HG03039 (cell line): ENCODE data around the gene SH3BGRL3.
"Not testable (repeated sequence)": the region's sequence is repeated elsewhere in the genome, so short reads cannot be mapped to it uniquely, and the experiment has no call there.

ENCODE experiments used
- ATAC-seq: cut with Tn5 transposase; IDR thresholded peaks from one replicate; pipeline ENCODE4 v1.9.1; 2021; ENCODE audit warnings: mild to moderate bottlenecking, moderate library complexity; ENCODE audit not compliant: unreplicated experiment

SH3BGRL3 gene

DNA sequence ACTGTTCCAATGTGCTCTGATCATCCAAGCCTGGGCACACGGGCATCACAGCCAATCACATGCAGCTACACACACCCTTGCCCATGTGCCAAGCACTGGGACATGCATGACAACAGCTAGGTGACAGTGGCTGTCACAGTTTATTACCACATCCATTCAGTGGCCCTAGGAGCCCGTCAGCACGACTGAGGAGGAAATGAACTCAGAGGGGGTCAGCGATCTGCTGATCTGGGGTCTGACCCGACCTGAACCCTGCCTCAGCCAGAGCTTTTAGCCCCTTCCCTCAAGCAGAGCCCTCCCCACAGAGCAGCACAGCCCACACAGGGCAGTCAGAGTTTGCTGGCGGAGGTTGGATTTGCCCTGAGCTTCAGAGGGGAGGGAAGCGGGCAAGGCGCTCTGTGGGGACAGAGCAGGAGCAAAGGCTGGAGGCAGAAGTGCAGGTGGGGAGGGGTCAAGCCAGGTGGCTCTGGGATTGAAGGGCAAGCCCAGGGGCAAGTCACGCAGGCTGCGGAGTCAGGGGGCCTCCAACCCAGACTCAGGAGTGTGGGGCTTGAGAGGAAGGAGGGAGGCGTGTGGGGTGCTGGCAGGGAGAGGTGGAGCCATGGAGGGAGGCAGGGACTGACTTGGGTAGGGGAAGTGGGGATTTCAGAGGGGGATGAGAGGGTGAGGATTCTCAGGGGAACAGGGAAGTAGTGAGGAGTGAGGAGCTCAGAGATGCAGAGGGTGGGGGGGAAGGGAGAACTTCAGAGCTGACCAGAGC, 10.4 kb downstream of the SH3BGRL3 start:
- ATAC-seq, result no peak

DNA sequence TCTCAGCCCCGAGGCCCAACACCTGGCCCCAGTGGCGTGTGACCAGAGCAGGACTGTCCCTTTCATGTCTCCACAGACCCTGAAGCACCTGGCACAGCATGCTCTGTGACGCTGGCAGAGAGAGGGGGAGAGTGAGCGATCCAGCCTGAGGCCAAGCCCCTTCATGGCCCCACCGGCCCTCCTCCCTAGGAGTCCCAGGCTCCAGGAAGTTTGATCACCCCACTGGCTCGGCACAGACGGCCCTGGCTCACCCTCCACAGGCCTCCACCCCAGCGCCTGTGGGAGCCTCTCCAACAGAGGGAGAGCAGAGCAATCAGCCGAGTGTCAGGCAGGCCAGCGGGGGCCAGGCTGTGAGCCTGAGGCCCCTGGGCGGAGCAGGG, 11.0 kb downstream of the SH3BGRL3 start:
- no peak for ATAC-seq

DNA sequence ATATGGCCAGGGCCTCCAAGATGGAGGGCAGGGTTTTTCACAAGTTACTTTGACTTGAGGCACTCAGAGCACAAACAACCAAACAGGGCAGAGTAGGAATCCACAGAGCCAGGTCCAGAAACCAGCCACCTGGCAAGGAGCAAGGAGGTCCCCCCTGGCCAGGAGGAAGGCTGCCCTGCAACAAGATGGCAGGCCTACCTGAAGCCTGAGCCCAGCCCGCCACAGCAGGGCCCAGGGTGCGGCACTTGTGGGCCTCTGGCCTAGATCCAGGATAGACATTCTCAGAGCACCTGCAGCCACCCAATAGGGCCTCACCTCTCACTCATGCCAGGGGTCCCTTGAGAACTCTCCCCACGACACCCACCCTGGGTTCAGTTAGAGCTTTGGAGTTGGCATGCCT, 11.5 kb downstream of the SH3BGRL3 start:
- no peak for ATAC-seq

DNA sequence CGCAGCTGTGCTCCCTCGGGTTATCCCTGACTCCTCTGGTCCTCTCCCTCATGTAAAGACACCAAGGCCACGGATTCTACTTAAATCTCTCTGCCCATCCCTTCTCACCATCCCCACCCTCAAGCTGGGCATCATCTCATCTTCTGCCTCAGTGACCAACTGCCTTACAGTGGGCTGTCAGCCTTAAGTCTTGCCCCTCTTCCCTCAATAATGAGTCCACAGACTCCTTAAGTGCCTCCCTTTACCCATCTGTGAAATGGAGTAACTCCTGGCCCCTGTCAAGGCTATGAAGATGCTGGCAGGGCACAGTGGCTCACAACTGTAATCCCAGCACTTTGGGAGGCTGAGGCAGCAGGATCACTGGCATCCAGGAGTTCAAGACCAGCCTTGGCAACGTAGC, 12.1 kb downstream of the SH3BGRL3 start:
- no peak for ATAC-seq

DNA sequence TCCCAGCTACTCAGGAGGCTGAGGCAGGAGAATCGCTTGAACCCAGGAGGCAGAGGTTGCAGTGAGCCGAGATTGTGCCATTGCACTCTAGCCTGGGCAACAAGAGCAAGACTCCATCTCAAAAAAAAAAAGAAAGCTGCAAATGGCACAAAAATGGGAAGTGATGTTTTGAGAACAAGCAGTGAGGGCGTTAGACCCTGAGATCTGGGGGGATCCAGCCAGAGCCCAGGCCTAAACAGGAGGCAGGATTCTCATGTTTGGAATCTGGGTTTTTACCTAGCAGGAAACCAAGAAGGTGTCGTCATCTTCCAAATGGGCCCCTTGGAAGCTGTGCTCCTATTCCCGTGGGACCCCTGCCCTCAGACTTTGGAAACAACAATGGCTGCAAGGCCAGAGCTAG, 12.8 kb downstream of the SH3BGRL3 start:
- not testable (repeated sequence) for ATAC-seq

DNA sequence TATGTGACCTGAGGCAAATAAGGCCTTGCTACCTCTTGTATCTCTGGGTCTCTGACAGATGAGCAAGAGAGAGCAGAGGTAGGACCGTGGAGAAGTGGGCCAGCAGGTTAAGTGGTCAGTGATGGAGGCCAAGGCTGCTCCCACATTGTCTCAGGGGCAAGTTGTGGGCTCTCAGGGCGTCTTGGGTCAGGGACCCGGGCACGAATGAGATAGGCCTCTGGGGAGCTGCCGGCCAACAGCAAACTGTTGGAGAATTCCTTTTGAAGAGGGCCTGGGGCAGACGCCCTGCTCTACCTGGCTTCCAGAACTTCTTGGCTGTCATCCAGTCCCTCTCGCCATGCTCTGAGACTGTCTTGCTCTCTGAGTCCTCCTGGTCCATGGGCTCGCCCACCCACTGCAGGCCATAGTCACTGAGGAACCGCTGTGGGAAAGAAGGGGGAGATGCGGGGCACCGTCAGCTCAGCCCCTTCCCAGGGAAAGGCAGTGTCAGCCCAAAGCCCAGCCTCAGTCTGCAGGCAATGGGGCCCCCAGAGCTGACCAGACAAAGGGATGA, 14.1 kb downstream of the SH3BGRL3 start:
- no peak for ATAC-seq

DNA sequence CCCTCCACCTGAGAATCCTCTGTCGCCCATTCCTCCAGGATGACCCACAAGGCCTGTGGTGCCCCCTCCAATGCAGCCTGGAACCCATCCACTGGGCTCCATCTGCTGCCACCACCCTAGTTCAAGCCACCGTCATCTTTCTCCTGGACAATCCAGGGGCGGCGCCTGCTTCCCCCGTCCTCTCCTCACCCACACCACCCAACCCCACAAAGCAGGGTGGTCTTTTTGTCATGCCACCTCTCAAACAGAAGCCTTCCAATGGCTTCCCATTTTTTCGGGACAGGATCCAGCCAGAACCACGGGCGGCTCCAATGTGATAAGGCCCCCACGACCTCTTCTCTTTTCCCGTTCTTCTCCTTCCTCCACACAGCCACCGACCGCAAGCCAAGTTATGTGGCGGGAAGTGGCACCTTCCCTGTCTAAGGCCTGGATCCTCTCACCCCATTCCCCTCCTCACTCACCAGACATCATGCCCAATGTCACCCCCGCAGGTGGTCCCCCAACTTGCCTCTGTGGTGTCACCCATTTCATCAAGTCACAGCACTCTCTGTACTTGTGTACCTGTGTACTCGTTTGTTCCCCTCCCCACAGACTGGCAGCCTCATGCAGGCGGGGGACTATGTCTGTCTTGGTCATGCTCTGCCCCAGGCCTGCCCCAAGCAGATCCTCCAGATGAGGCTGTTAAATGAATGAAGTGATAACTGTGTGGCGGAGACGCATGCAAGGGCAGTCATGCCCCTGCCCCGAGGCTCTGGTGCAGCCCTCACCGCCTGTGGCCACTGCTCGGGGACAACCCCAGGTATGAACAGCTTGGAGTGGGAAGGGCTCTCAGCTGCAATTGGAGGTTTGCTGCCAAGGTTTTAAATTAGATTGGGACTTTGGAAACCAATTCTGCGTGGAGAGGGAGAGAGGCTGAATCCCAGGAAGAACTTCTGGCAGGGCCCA, 15.6 kb downstream of the SH3BGRL3 start:
- no peak for ATAC-seq

DNA sequence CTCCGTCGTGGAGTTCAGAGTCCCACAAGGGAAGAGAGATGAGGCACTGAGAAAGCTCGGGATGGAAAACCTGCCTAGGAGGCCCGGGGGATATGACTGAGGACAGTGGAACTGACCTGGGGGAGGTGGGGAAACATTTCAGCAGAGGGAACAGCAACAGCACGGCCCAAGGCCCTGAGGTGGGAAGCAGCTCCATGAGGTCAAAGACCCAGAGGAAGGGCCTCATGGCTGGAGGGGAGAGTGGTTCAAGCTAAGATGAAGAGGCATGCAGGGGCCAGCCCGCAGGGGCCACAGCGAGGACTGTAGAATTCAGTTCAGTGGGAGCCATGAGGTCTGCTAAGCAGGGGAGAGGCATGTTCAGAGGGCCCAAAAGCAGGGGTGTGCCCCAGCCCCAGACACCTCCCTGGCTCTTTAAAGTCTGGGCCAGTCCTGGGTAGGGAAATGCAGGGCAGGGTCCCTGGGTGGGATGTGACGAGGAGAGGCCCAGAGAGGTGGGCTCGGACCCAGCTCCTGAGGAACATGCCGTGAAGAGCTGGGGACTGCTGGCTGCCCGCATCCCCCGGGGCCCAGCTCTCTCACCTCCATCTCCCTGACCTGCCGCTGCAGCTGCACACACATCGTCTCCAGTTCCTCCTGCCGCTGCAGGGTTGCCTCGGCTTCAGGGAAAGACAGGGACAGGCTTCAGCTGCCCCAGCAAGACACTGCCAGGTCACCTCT, 16.6 kb downstream of the SH3BGRL3 start:
- ATAC-seq, result no peak

DNA sequence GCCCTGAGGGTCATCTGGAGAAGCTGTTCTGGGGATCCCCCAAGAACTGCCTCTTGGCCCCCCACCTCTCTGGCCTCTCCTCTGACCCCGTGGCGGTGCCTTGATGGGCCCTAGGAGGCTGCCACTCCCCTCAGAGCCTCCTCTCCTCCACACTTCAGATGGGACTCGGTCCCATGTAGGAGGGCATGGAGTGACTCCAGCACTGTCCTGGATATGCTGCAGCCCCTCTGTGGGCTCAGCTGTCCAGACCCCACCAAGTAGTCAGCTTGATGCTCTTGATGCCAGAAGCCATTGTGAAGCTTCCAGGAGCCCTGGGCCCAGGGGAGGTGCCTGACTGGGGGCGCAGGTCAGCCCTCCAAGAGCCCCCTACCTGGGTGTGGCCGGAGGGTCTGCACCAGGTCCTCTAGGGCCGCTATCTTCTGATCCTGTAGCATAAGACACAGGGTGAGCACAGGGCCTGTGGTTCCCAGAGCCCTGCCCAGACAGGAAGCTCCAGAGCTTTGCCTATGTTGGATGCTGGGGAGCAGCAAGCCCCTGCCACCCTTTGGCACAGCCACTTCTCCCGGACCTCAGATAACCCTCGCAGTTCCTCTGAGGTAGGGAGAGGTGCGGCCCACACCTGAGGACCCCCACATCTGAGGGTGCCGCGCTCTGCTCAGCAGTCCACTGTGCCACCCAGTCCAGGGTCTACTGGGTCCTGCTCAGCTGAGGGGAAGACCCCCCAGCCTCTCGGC, 17.3 kb downstream of the SH3BGRL3 start:
- ATAC-seq, result no peak

DNA sequence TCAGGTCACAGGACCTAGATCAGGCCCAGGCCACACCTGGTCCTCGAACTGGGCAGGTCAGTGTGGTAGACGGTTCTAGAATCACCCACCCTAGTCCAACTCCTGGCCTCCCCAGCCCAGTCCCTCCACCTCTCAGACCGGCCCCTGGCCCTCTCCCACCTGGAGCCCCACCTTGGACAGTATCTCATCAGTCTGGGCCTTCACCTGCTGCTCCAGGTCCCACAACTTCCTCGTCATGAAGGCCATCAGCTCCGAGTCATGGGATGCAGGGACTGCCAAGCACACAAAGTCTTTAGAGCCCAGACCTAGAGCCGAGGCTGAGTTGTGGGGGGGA, 17.9 kb downstream of the SH3BGRL3 start:
- ATAC-seq, result no peak

DNA sequence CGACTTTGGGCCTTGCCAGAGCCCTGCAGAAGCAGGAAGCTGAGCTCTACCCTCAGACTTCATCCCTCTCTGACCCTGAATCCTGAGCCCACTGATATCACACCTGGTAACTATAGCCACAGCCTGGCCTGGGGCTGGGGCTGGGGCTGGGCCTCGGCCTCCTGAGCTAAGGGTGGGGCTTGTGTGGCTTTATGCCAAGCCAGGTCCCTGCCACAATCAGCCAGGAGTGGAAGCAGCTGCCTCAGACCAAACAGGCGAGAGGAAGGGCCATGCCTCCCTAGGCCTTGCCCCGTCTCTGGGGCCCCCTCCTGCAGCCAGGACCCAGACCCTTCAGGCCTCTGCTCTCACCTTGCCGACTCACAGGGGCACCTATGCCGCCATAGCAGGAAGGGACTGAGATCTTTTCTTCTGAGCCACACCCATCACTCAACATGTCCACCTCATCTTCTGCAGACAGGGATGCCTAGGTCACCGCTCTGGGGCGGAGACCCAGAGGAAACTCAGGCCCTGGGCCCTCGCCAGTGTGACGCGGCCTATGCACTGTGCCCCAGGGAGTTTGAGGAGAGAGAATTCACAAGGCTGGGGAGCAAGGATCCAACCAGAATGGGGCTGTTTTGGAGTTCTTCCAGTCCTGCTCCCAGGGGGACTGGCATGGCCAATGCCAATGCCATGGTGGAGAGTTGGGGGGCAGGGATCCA, 20.8 kb downstream of the SH3BGRL3 start:
- no peak for ATAC-seq

DNA sequence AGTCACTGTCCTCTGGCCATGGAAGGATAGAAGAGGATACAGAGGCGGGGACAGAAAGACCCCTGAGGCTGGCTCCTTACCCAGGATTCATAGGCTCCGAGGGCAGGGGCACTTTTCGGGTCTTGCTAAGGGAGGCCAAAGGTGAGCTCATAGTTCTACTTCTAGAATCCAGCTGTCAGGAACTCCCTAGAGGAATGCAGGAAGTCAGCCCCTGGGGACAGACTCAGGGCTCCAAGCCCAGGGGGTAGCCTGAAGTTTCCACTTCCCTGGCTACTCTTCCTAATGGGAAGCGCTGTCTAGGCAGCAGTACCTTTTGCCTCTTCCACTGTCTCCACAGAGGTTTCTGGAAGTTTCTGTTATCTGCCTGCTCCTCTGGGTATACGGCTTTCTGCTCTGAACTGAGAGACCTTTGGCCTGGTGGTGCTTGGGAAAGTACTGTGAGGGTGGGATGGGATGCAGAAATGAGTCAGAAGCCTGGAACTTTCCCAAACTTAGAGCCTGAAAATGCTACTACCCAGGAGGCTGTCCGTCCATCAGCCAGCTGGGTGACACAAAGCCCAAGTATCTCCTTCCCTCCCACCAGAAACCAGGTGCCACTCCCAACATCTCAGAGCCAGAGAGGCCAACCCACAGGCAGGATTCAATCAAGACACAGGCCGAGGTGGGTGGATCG, 23.0 kb downstream of the SH3BGRL3 start:
- ATAC-seq, result no peak

DNA sequence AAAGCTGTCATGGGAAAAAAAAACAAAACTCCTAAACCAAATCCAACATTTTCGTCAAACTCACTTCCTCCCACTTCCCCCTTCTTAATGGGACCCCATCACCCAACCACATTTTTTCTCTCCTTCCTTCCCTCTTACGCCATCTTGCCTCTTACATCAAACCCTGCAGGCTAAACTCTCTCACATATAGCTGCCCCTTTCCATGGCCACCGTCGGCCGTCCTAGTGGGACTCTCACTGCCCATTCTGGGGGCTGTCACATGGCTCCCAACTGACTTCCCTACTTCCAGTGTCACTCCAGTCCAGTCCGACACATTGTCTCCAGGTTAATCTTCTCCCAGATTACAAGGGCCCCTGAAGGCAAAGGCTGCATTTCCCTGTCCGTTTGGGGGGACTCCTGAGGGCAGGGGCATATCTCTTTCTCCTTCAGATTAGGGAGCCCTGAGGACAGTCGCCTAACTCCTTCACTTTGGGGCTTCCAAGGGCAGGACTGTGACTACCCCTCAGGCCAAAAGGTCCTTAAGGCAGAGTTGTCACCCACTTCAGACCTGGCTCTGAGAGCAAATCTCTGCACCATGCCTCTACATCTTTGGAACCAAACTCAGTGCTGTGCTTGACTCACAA, 25.9 kb downstream of the SH3BGRL3 start:
- ATAC-seq, result no peak

DNA sequence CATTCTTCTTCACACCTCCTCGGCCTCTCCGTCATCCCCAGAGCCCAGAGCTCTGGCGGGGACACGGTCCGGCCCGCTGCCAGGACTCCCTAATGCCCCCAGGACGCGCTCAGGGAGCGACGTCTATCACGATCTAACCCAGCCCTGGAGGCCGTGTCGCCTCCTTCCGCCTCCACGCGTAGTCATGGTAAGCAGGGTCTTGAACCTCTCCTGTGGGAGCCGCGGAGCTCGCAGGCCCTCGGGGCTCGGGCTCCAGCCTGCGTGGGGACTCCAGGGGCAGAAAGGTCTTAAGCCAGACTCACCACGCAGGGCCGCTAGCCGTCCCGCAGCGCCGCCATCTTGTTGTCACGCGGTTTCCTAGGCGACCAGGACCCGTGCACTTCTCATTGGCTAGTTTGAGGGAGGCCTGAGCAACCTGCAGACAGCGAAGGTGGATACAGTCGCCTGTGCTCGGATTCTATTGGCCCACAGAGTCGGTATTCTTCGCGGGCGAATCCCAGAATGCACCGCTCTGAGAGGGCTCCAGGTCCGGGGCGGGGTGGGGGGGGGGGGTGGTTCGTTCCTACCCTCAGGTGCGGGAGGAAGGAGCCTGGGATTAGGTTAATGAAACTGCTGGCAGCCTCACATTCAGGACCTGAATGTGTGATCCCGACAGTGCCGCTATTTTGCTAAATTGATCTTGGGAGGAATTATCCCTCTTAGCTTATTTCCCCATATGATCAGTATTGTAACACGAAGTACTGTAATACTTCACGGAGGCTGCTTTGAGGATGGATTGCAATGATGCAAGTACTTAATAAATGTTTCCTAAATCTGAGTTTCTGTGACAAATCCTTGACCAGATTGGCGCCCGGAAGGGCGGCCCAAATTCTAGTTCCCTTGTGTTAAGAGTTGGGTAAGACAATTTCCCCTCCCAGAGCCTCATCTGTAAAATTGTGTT, 26.7 kb downstream of the SH3BGRL3 start, which contains the start of gene UBXN11:
Gene UBXN11, minus strand, starts transcription at position 347 of the 940 bp plus-strand sequence. CDS start 3,753 bp downstream, outside the sequence.
- ATAC-seq, result peak; percentile 96

DNA sequence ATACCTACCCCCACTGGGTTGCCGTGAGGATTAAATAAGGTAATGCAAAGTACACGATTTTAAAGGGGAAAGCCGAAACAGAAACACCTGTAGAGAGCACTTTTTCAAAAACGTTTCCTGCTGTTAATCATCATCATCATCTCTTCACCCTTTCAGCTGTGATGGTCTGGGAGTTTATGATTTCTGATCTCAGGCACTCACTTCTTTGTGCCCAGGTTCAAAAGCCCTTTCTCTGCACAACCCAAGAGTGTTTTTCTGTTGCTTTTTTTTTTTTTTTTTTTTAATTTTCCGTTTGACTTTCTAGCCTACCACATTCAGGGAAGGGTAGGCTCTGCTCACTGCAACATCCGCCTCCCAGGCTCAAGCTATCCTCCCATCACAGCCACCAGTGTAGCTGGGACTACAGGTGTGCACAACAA, 27.5 kb downstream of the SH3BGRL3 start:
- no peak for ATAC-seq

DNA sequence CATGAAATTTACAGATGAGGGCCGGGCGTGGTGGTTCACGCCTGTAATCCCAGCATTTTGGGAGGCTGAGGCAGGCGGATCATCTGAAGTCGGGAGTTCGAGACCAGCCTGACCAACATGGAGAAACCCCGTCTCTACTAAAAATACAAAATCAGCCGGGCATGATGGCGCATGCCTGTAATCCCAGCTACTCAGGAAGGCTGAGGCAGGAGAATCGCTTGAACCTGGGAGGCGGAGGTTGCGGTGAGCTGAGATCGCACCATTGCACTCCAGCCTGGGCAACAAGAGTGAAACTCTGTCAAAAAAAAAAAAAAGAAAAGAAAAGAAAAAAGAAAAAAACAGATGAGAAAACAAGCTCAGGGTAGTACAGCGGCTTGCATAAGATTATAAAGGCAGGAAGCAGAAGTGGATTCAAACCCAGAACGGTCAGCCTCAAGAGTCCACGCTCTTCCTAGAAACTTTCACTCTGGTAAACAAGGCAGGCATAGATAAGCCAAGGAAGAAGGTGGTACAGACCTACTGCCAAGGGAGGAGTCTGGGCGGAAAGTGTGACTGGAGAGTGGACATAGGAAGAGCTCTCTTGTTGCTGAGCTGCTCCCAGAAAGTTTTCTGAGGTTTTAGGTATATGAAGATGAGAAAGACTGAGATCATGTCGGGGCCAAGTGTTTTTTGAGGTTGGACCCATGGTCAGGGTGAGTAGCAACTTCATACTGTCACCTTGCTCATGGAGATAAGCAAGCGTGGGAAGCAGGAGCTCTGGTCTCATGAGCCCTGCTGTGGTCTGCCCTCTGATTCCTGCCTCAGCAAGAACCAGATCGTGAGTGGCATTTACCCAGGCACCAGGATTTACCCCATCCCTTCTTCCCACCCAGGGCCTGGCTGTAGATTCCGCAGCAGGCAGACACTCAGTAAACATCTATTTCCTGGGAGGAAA, 28.3 kb downstream of the SH3BGRL3 start:
- not testable (repeated sequence) for ATAC-seq

DNA sequence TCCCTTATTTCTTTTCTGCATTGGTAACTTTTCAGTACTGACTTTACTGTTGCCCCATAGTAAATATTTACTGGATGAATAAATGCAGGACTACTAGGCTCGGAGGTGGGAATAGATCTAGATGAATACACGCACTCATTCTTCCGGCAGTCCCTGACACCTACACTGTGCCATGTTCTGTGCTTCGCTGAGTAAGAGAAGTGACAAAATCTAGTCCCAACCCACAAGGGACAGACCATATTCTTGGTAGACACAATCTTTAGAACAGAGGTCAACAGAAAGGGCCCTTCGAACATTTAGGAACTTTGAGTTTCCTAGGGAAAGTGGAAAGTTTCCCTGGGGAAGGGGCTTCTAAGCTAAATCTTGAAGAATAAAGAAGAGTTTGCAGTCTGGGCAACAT, 34.6 kb downstream of the SH3BGRL3 start:
- ATAC-seq, result no peak
